Measurements from ENCODE around the gene SIDT1.

DNA sequence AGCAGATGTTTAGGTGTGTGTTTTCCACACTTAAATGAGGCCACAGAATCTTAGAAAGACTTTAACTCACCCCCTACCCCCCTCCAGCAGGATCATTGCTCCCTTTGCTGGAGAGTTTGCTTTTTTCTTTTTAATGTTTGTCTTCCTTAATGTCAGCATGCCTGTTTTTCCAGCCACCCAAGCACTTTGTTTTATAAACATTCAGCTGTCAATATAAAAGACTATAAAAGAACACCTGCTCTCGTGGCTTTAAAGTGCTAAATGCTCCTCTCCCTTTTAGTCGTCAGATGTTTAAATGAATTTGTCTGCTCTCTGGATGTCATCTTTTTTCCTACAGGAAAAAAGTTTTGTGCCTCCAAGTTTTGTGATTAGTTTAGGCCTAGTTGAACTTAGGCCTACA is 61.7 kb downstream of the SIDT1 start:
- no peak for TF ChIP-seq CTCF (IDR thresholded peaks at IDR 0.05)
- TF ChIP-seq E2F1 (CRISPR knock-in tag; IDR thresholded peaks at IDR 0.05): no peak
- TF ChIP-seq ATF1 (CRISPR knock-in tag; IDR thresholded peaks at IDR 0.05): no peak
- TF ChIP-seq, protein P1, sequence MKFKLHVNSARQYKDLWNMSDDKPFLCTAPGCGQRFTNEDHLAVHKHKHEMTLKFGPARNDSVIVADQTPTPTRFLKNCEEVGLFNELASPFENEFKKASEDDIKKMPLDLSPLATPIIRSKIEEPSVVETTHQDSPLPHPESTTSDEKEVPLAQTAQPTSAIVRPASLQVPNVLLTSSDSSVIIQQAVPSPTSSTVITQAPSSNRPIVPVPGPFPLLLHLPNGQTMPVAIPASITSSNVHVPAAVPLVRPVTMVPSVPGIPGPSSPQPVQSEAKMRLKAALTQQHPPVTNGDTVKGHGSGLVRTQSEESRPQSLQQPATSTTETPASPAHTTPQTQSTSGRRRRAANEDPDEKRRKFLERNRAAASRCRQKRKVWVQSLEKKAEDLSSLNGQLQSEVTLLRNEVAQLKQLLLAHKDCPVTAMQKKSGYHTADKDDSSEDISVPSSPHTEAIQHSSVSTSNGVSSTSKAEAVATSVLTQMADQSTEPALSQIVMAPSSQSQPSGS (CRISPR knock-in tag; IDR thresholded peaks at IDR 0.05; ENCODE audit: borderline replicate concordance, low read depth): no peak
- no peak for TF ChIP-seq SMAD3 (CRISPR knock-in tag; IDR thresholded peaks at IDR 0.05; ENCODE audit: borderline replicate concordance)
- no peak for TF ChIP-seq SOX15 (CRISPR knock-in tag; IDR thresholded peaks at IDR 0.05)
- TF ChIP-seq CREM (CRISPR knock-in tag; IDR thresholded peaks at IDR 0.05): no peak
- TF ChIP-seq SP1 (CRISPR knock-in tag; conservative IDR thresholded peaks at IDR 0.05): no peak
- TF ChIP-seq CREB1 (CRISPR knock-in tag; IDR thresholded peaks at IDR 0.05): no peak
- TF ChIP-seq JAZF1 (CRISPR knock-in tag; IDR thresholded peaks at IDR 0.05): no peak
- no peak for TF ChIP-seq HMGA2 (CRISPR knock-in tag; IDR thresholded peaks at IDR 0.05)
- TF ChIP-seq, protein P2, sequence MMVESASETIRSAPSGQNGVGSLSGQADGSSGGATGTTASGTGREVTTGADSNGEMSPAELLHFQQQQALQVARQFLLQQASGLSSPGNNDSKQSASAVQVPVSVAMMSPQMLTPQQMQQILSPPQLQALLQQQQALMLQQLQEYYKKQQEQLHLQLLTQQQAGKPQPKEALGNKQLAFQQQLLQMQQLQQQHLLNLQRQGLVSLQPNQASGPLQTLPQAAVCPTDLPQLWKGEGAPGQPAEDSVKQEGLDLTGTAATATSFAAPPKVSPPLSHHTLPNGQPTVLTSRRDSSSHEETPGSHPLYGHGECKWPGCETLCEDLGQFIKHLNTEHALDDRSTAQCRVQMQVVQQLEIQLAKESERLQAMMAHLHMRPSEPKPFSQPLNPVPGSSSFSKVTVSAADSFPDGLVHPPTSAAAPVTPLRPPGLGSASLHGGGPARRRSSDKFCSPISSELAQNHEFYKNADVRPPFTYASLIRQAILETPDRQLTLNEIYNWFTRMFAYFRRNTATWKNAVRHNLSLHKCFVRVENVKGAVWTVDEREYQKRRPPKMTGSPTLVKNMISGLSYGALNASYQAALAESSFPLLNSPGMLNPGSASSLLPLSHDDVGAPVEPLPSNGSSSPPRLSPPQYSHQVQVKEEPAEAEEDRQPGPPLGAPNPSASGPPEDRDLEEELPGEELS (CRISPR knock-in tag; IDR thresholded peaks at IDR 0.05): no peak
